Lung (tissue), 12 donors: Measurements from ENCODE around the gene LYZL1. TPM values are rescaled to one million over a fixed set of nuclear protein-coding genes. Genes with fewer than 3 reads are reported as not detected.

Source experiments
- ATAC-seq: fragments of 200-7000 bp; cut with Tn5 transposase; one replicate; pipeline ENCODE4 v1.9.1; 2020; ENCODE audit warnings: moderate number of reproducible peaks; ENCODE audit not compliant: insufficient read depth, low FRiP score
- DNase-seq, 3 donors: peaks; one replicate each; pipeline ENCODE4 v3.0.0-alpha.2; 2013 to 2017
- H3K27ac ChIP-seq, 2 donors: one replicate each; pipeline ENCODE4 v1.5.1; 2013; ENCODE audit warnings: mild to moderate bottlenecking in 2 of 2, moderate library complexity in 2 of 2, control low read depth in 1 of 2, inconsistent platforms in 1 of 2, low read depth in 1 of 2, low read length in 1 of 2
- H3K27me3 ChIP-seq, 3 donors: one replicate each; pipeline ENCODE4 v1.5.1; 2013; ENCODE audit warnings: low read length in 2 of 3; ENCODE audit not compliant: control insufficient read depth in 3 of 3, insufficient read depth in 3 of 3
- H3K36me3 ChIP-seq, 4 donors: one replicate each; pipeline ENCODE4 v1.5.1; 2013; ENCODE audit warnings: low read length in 4 of 4, mild to moderate bottlenecking in 1 of 4, moderate library complexity in 1 of 4; ENCODE audit not compliant: control insufficient read depth in 4 of 4, insufficient read depth in 4 of 4
- H3K4me1 ChIP-seq, 5 donors: one replicate each; pipeline ENCODE4 v1.5.1; 2013; ENCODE audit warnings: low read length in 5 of 5, mild to moderate bottlenecking in 2 of 5, moderate library complexity in 1 of 5; ENCODE audit not compliant: control insufficient read depth in 5 of 5, insufficient read depth in 5 of 5
- H3K4me3 ChIP-seq: one replicate; pipeline ENCODE4 v1.5.1; 2013; ENCODE audit warnings: mild to moderate bottlenecking, control low read depth, moderate library complexity
- H3K9ac ChIP-seq, 2 donors: one replicate each; pipeline ENCODE4 v1.5.1; 2013; ENCODE audit warnings: low read length in 2 of 2, control low read depth in 1 of 2; ENCODE audit not compliant: insufficient read depth in 1 of 2
- H3K9me3 ChIP-seq, 4 donors: one replicate each; pipeline ENCODE4 v1.5.1; 2013; ENCODE audit warnings: low read length in 3 of 4, mild to moderate bottlenecking in 1 of 4, moderate library complexity in 1 of 4; ENCODE audit not compliant: control insufficient read depth in 4 of 4, insufficient read depth in 3 of 4
- CTCF ChIP-seq: IDR thresholded peaks from 2 replicates; pipeline ENCODE4 v1.5.1; 2012; ENCODE audit warnings: mild to moderate bottlenecking; ENCODE audit errors: control extremely low read depth, extremely low read depth
- WGBS, 2 donors: extraction: QIAGEN DNeasy Blood & Tissue Kit; methylation state at CpG; one replicate each; pipeline ENCODE4 v1.1.7; 2013; 5-methylcytosine and 5-hydroxymethylcytosine counted together
- polyA plus RNA-seq, 2 donors: library from polyadenylated mRNA; stranded (reverse); fragments of 200-250 nt; gene quantifications; one replicate each; pipeline ENCODE4 v1.2.1, GENCODE V29; 2013
- total RNA-seq, 2 donors: library from RNA; depleted of rRNA in 1 of 2; stranded (reverse); fragments of >200 nt in 1 of 2; gene quantifications; one replicate each; pipeline ENCODE4 v1.2.1, GENCODE V29; 2014 to 2021
- donor health status: control.
- donor health status: control.
- donor health status: Bipolar disorder and iron deficiency.
- donor health status: healthy.
- donor health status: DM: yes; HTN: yes; CAD: no.

LYZL1 gene
- total and polyA plus RNA-seq, 4 donors, result not detected

DNA sequence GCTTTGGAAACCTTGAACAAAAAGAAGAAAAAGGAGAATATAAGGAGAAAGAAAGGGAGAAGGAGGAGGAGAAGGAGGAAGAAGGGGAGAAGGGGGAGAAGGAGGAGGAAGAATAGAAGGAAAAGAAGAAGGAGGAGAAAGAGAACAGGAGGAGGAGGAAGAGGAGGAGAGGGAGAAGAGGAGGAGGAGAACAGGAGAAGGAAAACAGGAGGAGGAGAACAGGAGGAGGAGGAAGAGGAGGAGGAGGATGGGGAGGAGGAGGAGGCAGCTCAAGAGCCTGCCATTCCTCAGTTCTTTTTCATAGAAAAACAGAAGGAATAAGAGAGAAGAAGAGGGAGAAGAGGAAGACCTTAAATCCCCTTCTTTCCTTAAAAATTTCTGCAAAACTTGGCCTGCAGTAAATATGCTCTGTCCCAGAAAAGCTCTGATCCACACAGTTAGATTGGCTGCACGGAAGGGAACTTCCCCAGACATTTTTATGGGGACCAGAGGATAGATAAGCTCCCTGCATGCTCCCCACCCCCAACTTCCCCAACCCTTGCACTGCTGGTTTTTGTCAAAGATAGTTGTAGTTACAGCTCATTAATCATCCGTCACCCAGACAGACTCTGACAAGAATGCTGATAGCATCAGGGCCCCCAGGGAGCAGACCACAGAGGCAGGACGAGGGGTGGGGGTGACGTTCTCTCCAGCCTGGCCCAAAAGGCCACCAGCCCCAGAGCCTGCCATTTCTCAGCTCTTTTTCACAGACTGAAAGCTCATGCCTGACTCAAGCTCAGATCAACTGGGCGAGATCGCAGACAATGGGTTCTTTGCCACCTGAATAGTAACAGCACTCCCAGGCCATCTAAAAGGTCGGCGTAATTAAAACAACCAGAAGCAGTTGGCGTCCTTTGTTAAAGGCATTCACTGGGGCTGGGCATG lies 34.5 kb upstream of the LYZL1 start:
- Histone ChIP-seq H3K4me1 (peaks cover 0 to 58% (median 34%) of the 10 kb centered on the region in 5 donors), H3K27me3 (no peaks in the 10 kb centered on the region), H3K9ac (no peak overlapping the region), H3K9me3 (peaks cover 0 to 3% (median 0%) of the 10 kb centered on the region in 4 donors), H3K36me3 (no peaks in the 10 kb centered on the region), H3K4me3 (no peak overlapping the region), H3K27ac (no peak overlapping the region)
- 41 to 42% methylated on average over 9 of the region's 9 CpGs for WGBS, 2 donors
- DNase-seq, result peak; percentile 86 to 93 (median 93)
- TF ChIP-seq CTCF, result no peak
- no peak for ATAC-seq

DNA sequence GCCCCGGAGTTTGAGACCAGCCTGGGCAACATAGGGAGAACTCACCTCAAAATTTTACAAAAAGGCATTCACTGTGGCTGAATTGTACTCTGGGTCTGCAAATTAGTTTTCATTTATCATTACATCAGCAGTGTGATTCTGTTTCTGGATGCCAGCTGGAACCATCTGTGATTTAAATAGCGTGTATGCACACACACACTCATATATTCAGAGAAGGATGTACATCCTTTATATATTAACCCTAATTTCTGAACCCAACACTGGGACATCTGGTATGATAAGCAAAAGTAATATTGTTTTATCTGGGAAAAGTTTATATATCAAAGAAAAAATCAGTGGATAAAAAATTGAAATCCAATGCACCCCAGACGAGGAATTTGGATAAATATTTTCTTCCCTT lies 33.8 kb upstream of the LYZL1 start:
- no peak for ATAC-seq
- Histone ChIP-seq H3K9ac (no peak overlapping the region), H3K27ac (no peak overlapping the region), H3K4me3 (no peak overlapping the region), H3K9me3 (peaks cover 0 to 3% (median 0%) of the 10 kb centered on the region in 4 donors), H3K4me1 (peaks cover 0 to 56% (median 34%) of the 10 kb centered on the region in 5 donors), H3K27me3 (no peaks in the 10 kb centered on the region), H3K36me3 (no peaks in the 10 kb centered on the region)
- DNase-seq, result peak; percentile 36 to 82 (median 78)
- no peak for TF ChIP-seq CTCF
- WGBS, 2 donors, result 67 to 72% methylated on average over 3 of the region's 3 CpGs

DNA sequence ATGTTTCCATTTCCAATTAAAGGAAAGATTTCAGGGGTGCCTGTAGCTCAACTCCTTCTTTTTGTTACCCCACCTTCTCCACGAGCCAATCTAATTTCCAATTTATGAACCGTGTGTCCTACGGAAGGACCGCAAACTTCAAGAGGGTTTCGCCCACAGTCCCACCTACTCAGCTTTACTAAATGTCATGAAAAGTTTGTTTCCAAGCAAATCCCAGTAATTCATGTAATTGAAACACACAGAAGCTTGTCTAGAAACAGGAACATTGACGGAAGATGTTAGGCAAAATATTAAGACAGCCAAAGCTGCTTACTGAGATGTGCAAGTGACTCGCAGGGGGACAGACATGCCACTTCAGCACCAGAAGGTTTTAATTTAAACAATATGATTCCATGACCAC lies 32.9 kb upstream of the LYZL1 start:
- Histone ChIP-seq H3K27me3 (no peaks in the 10 kb centered on the region), H3K9me3 (no peaks in the 10 kb centered on the region), H3K4me3 (no peak overlapping the region), H3K36me3 (no peaks in the 10 kb centered on the region), H3K9ac (no peak overlapping the region), H3K4me1 (peaks cover 0 to 55% (median 34%) of the 10 kb centered on the region in 5 donors), H3K27ac (no peak overlapping the region)
- DNase-seq, result no peak
- no peak for ATAC-seq
- TF ChIP-seq CTCF, result no peak
- WGBS, 2 donors, result 74 to 79% methylated on average over 7 of the region's 7 CpGs
